Trophoblast cell (in vitro differentiated cells and primary cell): ENCODE results near the gene CDKL5.

Experiments
- DNase-seq, 2 donors: peaks; one replicate each; pipeline ENCODE4 v3.0.0-alpha.2; 2016
- H2AFZ ChIP-seq: 2 replicates; pipeline ENCODE4 v1.6.1; 2013; ENCODE audit warnings: low read length, moderate library complexity, mild to moderate bottlenecking; ENCODE audit not compliant: insufficient read depth, poor library complexity
- H2AK5ac ChIP-seq: 2 replicates; pipeline ENCODE4 v1.6.1; 2013; ENCODE audit warnings: mild to moderate bottlenecking, low read length
- H2BK120ac ChIP-seq: 2 replicates; pipeline ENCODE4 v1.6.1; 2013; ENCODE audit warnings: low read length, mild to moderate bottlenecking, moderate library complexity; ENCODE audit not compliant: insufficient read depth, poor library complexity
- H2BK12ac ChIP-seq: 2 replicates; pipeline ENCODE4 v1.6.1; 2013; ENCODE audit warnings: mild to moderate bottlenecking, low read length, moderate library complexity
- H2BK5ac ChIP-seq: 2 replicates; pipeline ENCODE4 v1.6.1; 2013; ENCODE audit warnings: low read length, low read depth, moderate library complexity, mild to moderate bottlenecking; ENCODE audit not compliant: poor library complexity
- H3K14ac ChIP-seq: 2 replicates; pipeline ENCODE4 v1.6.1; 2013; ENCODE audit warnings: mild to moderate bottlenecking, low read length
- H3K18ac ChIP-seq: 2 replicates; pipeline ENCODE4 v1.6.1; 2013; ENCODE audit warnings: mild to moderate bottlenecking, low read length
- H3K23ac ChIP-seq: 2 replicates; pipeline ENCODE4 v1.6.1; 2013; ENCODE audit warnings: low read length
- H3K27ac ChIP-seq: 2 replicates; pipeline ENCODE4 v1.5.1; 2013; ENCODE audit warnings: low read depth, mild to moderate bottlenecking, inconsistent platforms, low read length, moderate library complexity
- H3K27me3 ChIP-seq: 2 replicates; pipeline ENCODE4 v1.6.1; 2013; ENCODE audit warnings: inconsistent platforms, mild to moderate bottlenecking, low read length, moderate library complexity; ENCODE audit not compliant: insufficient read depth
- H3K36me3 ChIP-seq, 2 experiments: 1 replicate in 1 of 2; 2 replicates in 1 of 2; pipeline ENCODE4 v1.6.1; 2013; ENCODE audit warnings: low read length in 2 of 2, mild to moderate bottlenecking in 2 of 2, moderate library complexity in 1 of 2; ENCODE audit not compliant: insufficient read depth in 2 of 2, control insufficient read depth in 1 of 2
- H3K4ac ChIP-seq: 2 replicates; pipeline ENCODE4 v1.6.1; 2013; ENCODE audit warnings: low read depth, mild to moderate bottlenecking, low read length, moderate library complexity
- H3K4me1 ChIP-seq, 2 experiments: 1 replicate in 1 of 2; 2 replicates in 1 of 2; pipeline ENCODE4 v1.6.1; 2013; ENCODE audit warnings: low read length in 2 of 2, mild to moderate bottlenecking in 2 of 2, moderate library complexity in 1 of 2; ENCODE audit not compliant: insufficient read depth in 2 of 2, control insufficient read depth in 1 of 2
- H3K4me2 ChIP-seq: 2 replicates; pipeline ENCODE4 v1.6.1; 2013; ENCODE audit warnings: inconsistent platforms, mild to moderate bottlenecking, low read length, moderate library complexity
- H3K4me3 ChIP-seq: 2 replicates; pipeline ENCODE4 v1.5.1; 2013; ENCODE audit warnings: mild to moderate bottlenecking, low read depth, low read length, inconsistent platforms
- H3K79me1 ChIP-seq: one replicate; pipeline ENCODE4 v1.6.1; 2013; ENCODE audit warnings: low read length
- H3K79me2 ChIP-seq: 2 replicates; pipeline ENCODE4 v1.6.1; 2013; ENCODE audit warnings: low read length, mild to moderate bottlenecking; ENCODE audit not compliant: control insufficient read depth, insufficient read depth, poor library complexity
- H3K9ac ChIP-seq: 2 replicates; pipeline ENCODE4 v1.6.1; 2013; ENCODE audit warnings: mild to moderate bottlenecking, low read length
- H3K9me3 ChIP-seq: 2 replicates; pipeline ENCODE4 v1.6.1; 2013; ENCODE audit warnings: low read depth, mild to moderate bottlenecking, control low read depth, inconsistent platforms, low read length; ENCODE audit not compliant: insufficient read depth
- H4K12ac ChIP-seq: 2 replicates; pipeline ENCODE4 v1.6.1; 2013; ENCODE audit warnings: low read depth, mild to moderate bottlenecking, low read length, moderate library complexity
- H4K8ac ChIP-seq: 2 replicates; pipeline ENCODE4 v1.6.1; 2013; ENCODE audit warnings: low read depth, mild to moderate bottlenecking, low read length, moderate library complexity
- H4K91ac ChIP-seq: one replicate; pipeline ENCODE4 v1.6.1; 2013; ENCODE audit warnings: low read depth, mild to moderate bottlenecking, low read length, moderate library complexity
- WGBS: extraction: QIAGEN DNeasy Blood & Tissue Kit; methylation state at CpG from one replicate; pipeline ENCODE4 v1.1.7; 2013; ENCODE audit warnings: missing lambda C conversion rate; ENCODE audit not compliant: insufficient read length, insufficient coverage; ENCODE audit errors: extremely low coverage; 5-methylcytosine and 5-hydroxymethylcytosine counted together

CDKL5 gene

GRCh38 chrX:18676050-18676449, 250.6 kb downstream of the CDKL5 start:
- no peak overlapping the region for H3K27ac ChIP-seq
- no peak for DNase-seq
- no peaks in the 10 kb centered on the region for H3K79me2 ChIP-seq
- WGBS, result no CpG with 5 or more reads among the region's 10 CpGs
- no peak overlapping the region for H2BK5ac ChIP-seq
- H4K12ac ChIP-seq, result no peak overlapping the region
- H3K4me1 ChIP-seq, result peaks cover 0 to 3% of the 10 kb centered on the region in 2 experiments
- no peak overlapping the region for H3K23ac ChIP-seq
- H2BK120ac ChIP-seq, result no peak overlapping the region
- H3K36me3 ChIP-seq, result no peaks in the 10 kb centered on the region
- H3K4me3 ChIP-seq, result no peak overlapping the region
- H3K18ac ChIP-seq, result no peak overlapping the region
- H3K79me1 ChIP-seq, result peaks cover 7% of the 10 kb centered on the region
- no peak overlapping the region for H2AFZ ChIP-seq
- H3K4ac ChIP-seq, result no peak overlapping the region
- H3K9me3 ChIP-seq, result no peaks in the 10 kb centered on the region
- H2BK12ac ChIP-seq, result no peak overlapping the region
- no peak overlapping the region for H4K91ac ChIP-seq
- H3K14ac ChIP-seq, result no peak overlapping the region
- no peaks in the 10 kb centered on the region for H3K27me3 ChIP-seq
- no peak overlapping the region for H3K4me2 ChIP-seq
- no peak overlapping the region for H4K8ac ChIP-seq
- H3K9ac ChIP-seq, result no peak overlapping the region
- no peak overlapping the region for H2AK5ac ChIP-seq

GRCh38 chrX:18676470-18676869, 251.1 kb downstream of the CDKL5 start:
- Histone ChIP-seq H4K12ac (no peak overlapping the region), H2AK5ac (no peak overlapping the region), H3K4ac (no peak overlapping the region), H3K9ac (no peak overlapping the region), H2AFZ (no peak overlapping the region), H4K91ac (no peak overlapping the region), H3K4me3 (no peak overlapping the region), H3K18ac (no peak overlapping the region), H2BK5ac (no peak overlapping the region), H3K9me3 (no peaks in the 10 kb centered on the region), H3K79me2 (no peaks in the 10 kb centered on the region), H3K23ac (no peak overlapping the region), H3K36me3 (no peaks in the 10 kb centered on the region), H3K4me1 (peaks cover 0 to 3% of the 10 kb centered on the region in 2 experiments), H2BK12ac (no peak overlapping the region), H3K4me2 (no peak overlapping the region), H2BK120ac (no peak overlapping the region), H3K27me3 (no peaks in the 10 kb centered on the region), H3K14ac (no peak overlapping the region), H3K79me1 (peaks cover 7% of the 10 kb centered on the region), H3K27ac (no peak overlapping the region), H4K8ac (no peak overlapping the region)
- DNase-seq, result peak in 1 of 2 donors; percentile 41
- no CpG with 5 or more reads among the region's 11 CpGs for WGBS

GRCh38 chrX:18677161-18677869, 251.9 kb downstream of the CDKL5 start:
- no peak overlapping the region for H2BK5ac ChIP-seq
- no CpG with 5 or more reads among the region's 17 CpGs for WGBS

GRCh38 chrX:18681996-18682395, 256.6 kb downstream of the CDKL5 start:
- Histone ChIP-seq H4K91ac (no peak overlapping the region), H2AK5ac (no peak overlapping the region), H3K27me3 (no peaks in the 10 kb centered on the region), H4K8ac (no peak overlapping the region), H3K9me3 (no peaks in the 10 kb centered on the region), H3K4me2 (no peak overlapping the region), H2AFZ (no peak overlapping the region), H3K79me1 (no peaks in the 10 kb centered on the region), H3K4ac (no peak overlapping the region), H3K23ac (no peak overlapping the region), H4K12ac (no peak overlapping the region), H3K79me2 (no peaks in the 10 kb centered on the region), H2BK5ac (no peak overlapping the region), H3K18ac (no peak overlapping the region), H3K14ac (no peak overlapping the region), H3K9ac (no peak overlapping the region), H2BK12ac (no peak overlapping the region), H2BK120ac (no peak overlapping the region), H3K4me1 (no peaks in the 10 kb centered on the region), H3K27ac (no peak overlapping the region), H3K36me3 (no peaks in the 10 kb centered on the region), H3K4me3 (no peak overlapping the region)
- no peak for DNase-seq
- WGBS, result no CpG with 5 or more reads among the region's 6 CpGs

More at GRCh38 chrX:18677161-18677869, 251.9 kb downstream of the CDKL5 start:
- H4K12ac ChIP-seq, result no peak overlapping the region
- peaks cover 0 to 3% of the 10 kb centered on the region in 2 experiments for H3K4me1 ChIP-seq
- no peak overlapping the region for H3K23ac ChIP-seq
- H3K14ac ChIP-seq, result no peak overlapping the region
- H3K79me2 ChIP-seq, result no peaks in the 10 kb centered on the region
- no peak overlapping the region for H3K9ac ChIP-seq
- no peaks in the 10 kb centered on the region for H3K27me3 ChIP-seq
- H4K8ac ChIP-seq, result no peak overlapping the region
- no peak overlapping the region for H3K27ac ChIP-seq
- no peak overlapping the region for H2BK120ac ChIP-seq
- H3K4me2 ChIP-seq, result no peak overlapping the region
- H3K79me1 ChIP-seq, result peaks cover 7% of the 10 kb centered on the region
- H2AFZ ChIP-seq, result no peak overlapping the region
- no peak for DNase-seq
- H2BK12ac ChIP-seq, result no peak overlapping the region
- no peaks in the 10 kb centered on the region for H3K36me3 ChIP-seq
- no peaks in the 10 kb centered on the region for H3K9me3 ChIP-seq
- H4K91ac ChIP-seq, result no peak overlapping the region
- H3K18ac ChIP-seq, result no peak overlapping the region
- no peak overlapping the region for H2AK5ac ChIP-seq
- H3K4ac ChIP-seq, result no peak overlapping the region
- H3K4me3 ChIP-seq, result no peak overlapping the region
